GM18861 (cell line): ENCODE data around the gene GPR137C.
A peak's percentile ranks its signal among the peaks of the same experiment; 100 is the strongest.

Experiments
- ATAC-seq: cut with Tn5 transposase; IDR thresholded peaks from one replicate; pipeline ENCODE4 v1.9.1; 2021; ENCODE audit not compliant: unreplicated experiment

Gene GPR137C

GRCh38 chr14:52552063-52552988, at the start of gene GPR137C, which contains the start of gene TXNDC16:
Gene GPR137C, plus strand, starts transcription at chr14:52552836. Its CDS starts 312 bp downstream, at chr14:52553148.
Gene TXNDC16, minus strand, starts transcription at chr14:52552505. Its CDS starts 8,948 bp downstream, at chr14:52543557.
- peak; percentile 96 for ATAC-seq

- ATAC-seq: no peak
Observed at GRCh38 chr14:52513249-52513648, 39.4 kb upstream of the GPR137C start.

GRCh38 chr14:52514046-52514811, 38.4 kb upstream of the GPR137C start:
- no peak for ATAC-seq

- ATAC-seq: no peak
Observed at GRCh38 chr14:52522033-52522432, 30.6 kb upstream of the GPR137C start.

- no peak for ATAC-seq
Observed at GRCh38 chr14:52522581-52523345, 29.9 kb upstream of the GPR137C start.

GRCh38 chr14:52527052-52527451, 25.6 kb upstream of the GPR137C start:
- ATAC-seq: no peak

GRCh38 chr14:52531481-52531880, 21.2 kb upstream of the GPR137C start:
- no peak for ATAC-seq

- ATAC-seq: no peak
Observed at GRCh38 chr14:52536269-52536668, 16.4 kb upstream of the GPR137C start.

GRCh38 chr14:52538623-52539022, 14.0 kb upstream of the GPR137C start:
- ATAC-seq: no peak

GRCh38 chr14:52545584-52546317, 6.9 kb upstream of the GPR137C start:
- no peak for ATAC-seq

GRCh38 chr14:52546318-52546670, 6.3 kb upstream of the GPR137C start:
- no peak for ATAC-seq

- ATAC-seq: no peak
Observed at GRCh38 chr14:52547027-52547426, 5.6 kb upstream of the GPR137C start.

- no peak for ATAC-seq
Observed at GRCh38 chr14:52547526-52547925, 5.1 kb upstream of the GPR137C start.

- ATAC-seq: no peak
Observed at GRCh38 chr14:52550661-52551060, 2.0 kb upstream of the GPR137C start.

GRCh38 chr14:52551205-52551604, 1.4 kb upstream of the GPR137C start:
- ATAC-seq: no peak

- ATAC-seq: no peak
Observed at GRCh38 chr14:52551696-52552062, 957 bp upstream of the GPR137C start.

- ATAC-seq: no peak
Observed at GRCh38 chr14:52553002-52553670, 500 bp downstream of the GPR137C start.

GRCh38 chr14:52553671-52554575, 1.3 kb downstream of the GPR137C start:
- ATAC-seq: no peak

GRCh38 chr14:52558688-52559087, 6.1 kb downstream of the GPR137C start:
- ATAC-seq: no peak
